Measurements from ENCODE around the gene SLCO2A1. TPM values are rescaled to one million over a fixed set of nuclear protein-coding genes. Genes with fewer than 3 reads are reported as not detected.

The SLCO2A1 gene
- total and polyA plus RNA-seq, 2 of the 4 experiments (the other 2 are of a cell fraction): under 0.01 to 1.5 TPM

- TF ChIP-seq ELK1 (IDR thresholded peaks at IDR 0.05; ENCODE audit: borderline replicate concordance, low read depth, low read length) (no peak), RFX5 (IDR thresholded peaks at IDR 0.05; ENCODE audit: low read depth, low read length) (no peak)
These were observed 95.4 kb downstream of the SLCO2A1 start (continued) for GRCh38 chr3:133934073-133934970.
